ENCODE measurements around the gene CAMTA1. TPM values are rescaled to one million over a fixed set of nuclear protein-coding genes. Genes with fewer than 3 reads are reported as not detected.

CAMTA1 gene
- total RNA-seq, 3 donors from 2014 or later, result 73.4 to 114 (median 82.6) TPM

DNA sequence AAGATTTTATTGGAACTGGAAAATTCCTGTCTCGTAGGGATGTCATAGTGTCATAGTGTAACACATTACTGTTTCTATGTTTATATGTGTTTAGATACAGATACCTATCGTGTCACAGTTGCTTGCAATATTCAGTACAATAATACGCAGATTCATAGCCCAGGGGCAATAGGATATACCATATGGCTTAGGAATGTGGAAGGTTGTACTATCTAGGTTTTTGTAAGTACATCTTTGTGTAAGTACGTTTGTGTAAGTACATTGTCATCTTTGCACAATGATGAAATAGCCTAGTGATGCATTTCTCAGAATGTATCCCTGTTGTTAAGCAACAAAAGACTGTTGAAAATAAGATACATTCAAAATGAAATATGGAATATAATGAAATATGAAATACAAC is 68.9 kb downstream of the CAMTA1 start:
- Histone ChIP-seq H3K4me1 (ENCODE audit: low read depth) (no peaks in the 10 kb centered on the region), H3K36me3 (ENCODE audit: low read depth) (no peaks in the 10 kb centered on the region), H3K9me3 (no peaks in the 10 kb centered on the region), H3K4me3 (no peak overlapping the region)
- no peak for DNase-seq
- TF ChIP-seq, protein P1, sequence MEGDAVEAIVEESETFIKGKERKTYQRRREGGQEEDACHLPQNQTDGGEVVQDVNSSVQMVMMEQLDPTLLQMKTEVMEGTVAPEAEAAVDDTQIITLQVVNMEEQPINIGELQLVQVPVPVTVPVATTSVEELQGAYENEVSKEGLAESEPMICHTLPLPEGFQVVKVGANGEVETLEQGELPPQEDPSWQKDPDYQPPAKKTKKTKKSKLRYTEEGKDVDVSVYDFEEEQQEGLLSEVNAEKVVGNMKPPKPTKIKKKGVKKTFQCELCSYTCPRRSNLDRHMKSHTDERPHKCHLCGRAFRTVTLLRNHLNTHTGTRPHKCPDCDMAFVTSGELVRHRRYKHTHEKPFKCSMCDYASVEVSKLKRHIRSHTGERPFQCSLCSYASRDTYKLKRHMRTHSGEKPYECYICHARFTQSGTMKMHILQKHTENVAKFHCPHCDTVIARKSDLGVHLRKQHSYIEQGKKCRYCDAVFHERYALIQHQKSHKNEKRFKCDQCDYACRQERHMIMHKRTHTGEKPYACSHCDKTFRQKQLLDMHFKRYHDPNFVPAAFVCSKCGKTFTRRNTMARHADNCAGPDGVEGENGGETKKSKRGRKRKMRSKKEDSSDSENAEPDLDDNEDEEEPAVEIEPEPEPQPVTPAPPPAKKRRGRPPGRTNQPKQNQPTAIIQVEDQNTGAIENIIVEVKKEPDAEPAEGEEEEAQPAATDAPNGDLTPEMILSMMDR (IDR thresholded peaks at IDR 0.05), result no peak
- intact Hi-C loops (cut with DNase I, micrococcal nuclease), result no loop called here
- no peak for ATAC-seq

DNA sequence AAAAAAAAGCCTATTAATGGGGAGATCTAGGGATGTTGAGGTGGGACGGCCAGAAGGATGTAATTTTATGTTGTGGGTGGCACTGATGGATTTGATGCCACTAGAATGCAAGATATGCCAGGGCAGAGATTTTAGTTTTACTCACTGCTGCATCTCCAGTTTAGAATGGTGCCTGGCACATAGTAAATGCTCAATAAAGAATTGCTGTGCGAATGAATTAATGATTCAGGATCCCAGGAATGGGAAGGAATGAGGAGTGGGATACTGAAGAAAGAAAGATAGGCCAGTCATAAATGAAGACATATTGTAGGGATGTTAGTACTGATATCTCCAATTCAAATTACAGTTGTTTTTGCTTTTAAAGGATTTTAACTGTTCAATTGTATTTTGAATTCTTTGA is 72.6 kb downstream of the CAMTA1 start:
- ATAC-seq, result no peak
- TF ChIP-seq, protein P1 (IDR thresholded peaks at IDR 0.05), result no peak
- DNase-seq, result no peak
- Histone ChIP-seq H3K36me3 (ENCODE audit: low read depth) (no peaks in the 10 kb centered on the region), H3K4me1 (ENCODE audit: low read depth) (no peaks in the 10 kb centered on the region), H3K9me3 (no peaks in the 10 kb centered on the region), H3K4me3 (no peak overlapping the region)
- intact Hi-C loops (cut with DNase I, micrococcal nuclease), result no loop called here

- ATAC-seq (no peak), DNase-seq (no peak)
- TF ChIP-seq, protein P1 (IDR thresholded peaks at IDR 0.05), result no peak
- no peaks in the 10 kb centered on the region for H3K36me3 ChIP-seq (ENCODE audit: low read depth)
- intact Hi-C loops (cut with DNase I, micrococcal nuclease), result no loop called here
- H3K4me1 ChIP-seq (ENCODE audit: low read depth), result no peaks in the 10 kb centered on the region
- H3K4me3 ChIP-seq, result no peak overlapping the region
- H3K9me3 ChIP-seq, result no peaks in the 10 kb centered on the region
Observed at GRCh38 chr1:6858596-6858995, 73.3 kb downstream of the CAMTA1 start.

GRCh38 chr1:6859415-6860343 is 74.4 kb downstream of the CAMTA1 start:
- TF ChIP-seq, protein P1 (IDR thresholded peaks at IDR 0.05), result no peak
- intact Hi-C loops (cut with DNase I, micrococcal nuclease), result no loop called here
- ATAC-seq, result peak; percentile 47
- H3K36me3 ChIP-seq (ENCODE audit: low read depth), result no peaks in the 10 kb centered on the region
- no peaks in the 10 kb centered on the region for H3K9me3 ChIP-seq
- H3K4me1 ChIP-seq (ENCODE audit: low read depth), result no peaks in the 10 kb centered on the region
- no peak for DNase-seq
- H3K4me3 ChIP-seq, result no peak overlapping the region

DNA sequence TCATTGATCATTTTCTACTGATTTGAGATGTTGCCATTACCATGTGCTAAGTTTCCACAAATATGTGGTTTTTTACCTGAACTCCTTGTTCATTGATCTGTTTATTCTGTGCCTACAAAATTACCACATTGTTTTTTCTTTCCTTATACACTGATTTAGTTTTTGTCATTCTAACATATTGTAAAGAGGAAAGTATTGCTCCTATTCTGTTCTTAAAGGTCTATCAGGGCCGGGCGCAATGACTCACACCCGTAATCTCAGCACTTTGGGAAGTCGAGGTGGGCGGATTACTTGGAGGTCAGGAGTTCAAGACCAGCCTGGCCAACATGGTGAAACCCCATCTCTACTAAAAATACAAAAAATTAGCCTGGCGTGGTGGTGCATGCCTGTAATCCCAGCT is 75.1 kb downstream of the CAMTA1 start:
- DNase-seq (no peak), ATAC-seq (no peak)
- no peaks in the 10 kb centered on the region for H3K4me1 ChIP-seq (ENCODE audit: low read depth)
- no peaks in the 10 kb centered on the region for H3K36me3 ChIP-seq (ENCODE audit: low read depth)
- intact Hi-C loops (cut with DNase I, micrococcal nuclease), result no loop called here
- no peak overlapping the region for H3K4me3 ChIP-seq
- TF ChIP-seq, protein P1 (IDR thresholded peaks at IDR 0.05), result no peak
- no peaks in the 10 kb centered on the region for H3K9me3 ChIP-seq

Data from mucosa of descending colon (tissue), 3 donors.